Stimulated activated memory B cell treated with anti-CD40 and anti-IgM and Interleukin-4, amounts not matched to agents 10 μg/mL and 1 μg/mL and 100 μg/mL, for 72 hours (primary cell): ENCODE measurements around the gene MAP6.

Source experiments
- ATAC-seq: fragments of 150-1000 bp; cut with Tn5 transposase; 2 replicates; pipeline ENCODE4 v1.10.0; 2021
- H3K27ac Mint-ChIP-seq: one replicate; pipeline ENCODE4 v1.8.0; 2022; ENCODE audit warnings: mild to moderate bottlenecking, mixed read lengths
- H3K27me3 Mint-ChIP-seq: one replicate; pipeline ENCODE4 v1.8.0; 2022; ENCODE audit warnings: mixed read lengths
- H3K36me3 Mint-ChIP-seq: one replicate; pipeline ENCODE4 v1.8.0; 2022; ENCODE audit warnings: mixed read lengths
- H3K4me1 Mint-ChIP-seq: one replicate; pipeline ENCODE4 v1.8.0; 2022; ENCODE audit warnings: mixed read lengths
- H3K4me3 Mint-ChIP-seq: one replicate; pipeline ENCODE4 v1.8.0; 2022; ENCODE audit warnings: mild to moderate bottlenecking, moderate library complexity, mixed read lengths
- H3K9me3 Mint-ChIP-seq: one replicate; pipeline ENCODE4 v1.8.0; 2022; ENCODE audit warnings: mixed read lengths

The MAP6 gene

GRCh38 chr11:75563978-75564552 lies 104.8 kb downstream of the MAP6 start:
- no peak for ATAC-seq
- Mint-ChIP-seq H3K4me3 (peak overlapping the region; percentile 96), H3K27ac (peak overlapping the region; percentile 92), H3K27me3 (peaks cover 10% of the 10 kb centered on the region), H3K9me3 (no peaks in the 10 kb centered on the region), H3K4me1 (peaks cover 26% of the 10 kb centered on the region), H3K36me3 (peaks cover 13% of the 10 kb centered on the region)

- Mint-ChIP-seq H3K27ac (peak overlapping the region; percentile 92), H3K4me1 (peaks cover 26% of the 10 kb centered on the region), H3K36me3 (peaks cover 8% of the 10 kb centered on the region), H3K4me3 (peak overlapping the region; percentile 96), H3K9me3 (no peaks in the 10 kb centered on the region), H3K27me3 (peaks cover 10% of the 10 kb centered on the region)
- ATAC-seq, result no peak
Observed at GRCh38 chr11:75563501-75563977, 105.3 kb downstream of the MAP6 start.

- H3K4me1 Mint-ChIP-seq, result peaks cover 26% of the 10 kb centered on the region
- no peaks in the 10 kb centered on the region for H3K9me3 Mint-ChIP-seq
Observed at GRCh38 chr11:75562836-75563484, 105.9 kb downstream of the MAP6 start.

GRCh38 chr11:75562048-75562835 lies 106.6 kb downstream of the MAP6 start, which contains the start of gene SERPINH1:
TSS of gene SERPINH1 (plus strand) at chr11:75562253. CDS start at chr11:75566350, 4,097 bp downstream.
- peak; percentile 82 for ATAC-seq

More at GRCh38 chr11:75562836-75563484, 105.9 kb downstream of the MAP6 start:
- Mint-ChIP-seq H3K4me3 (peak overlapping the region; percentile 96), H3K27me3 (peaks cover 10% of the 10 kb centered on the region), H3K27ac (peak overlapping the region; percentile 92), H3K36me3 (peaks cover 2% of the 10 kb centered on the region)
- ATAC-seq, result no peak

GRCh38 chr11:75561426-75562047 lies 107.3 kb downstream of the MAP6 start:
- peaks cover 26% of the 10 kb centered on the region for H3K4me1 Mint-ChIP-seq
- H3K36me3 Mint-ChIP-seq, result no peaks in the 10 kb centered on the region
- H3K27me3 Mint-ChIP-seq, result peaks cover 21% of the 10 kb centered on the region
- H3K27ac Mint-ChIP-seq, result peak overlapping the region; percentile 92
- peak overlapping the region; percentile 96 for H3K4me3 Mint-ChIP-seq
- ATAC-seq, result no peak
- H3K9me3 Mint-ChIP-seq, result no peaks in the 10 kb centered on the region

More at GRCh38 chr11:75562048-75562835, 106.6 kb downstream of the MAP6 start, which contains the start of gene SERPINH1:
- peaks cover 26% of the 10 kb centered on the region for H3K4me1 Mint-ChIP-seq
- H3K9me3 Mint-ChIP-seq, result no peaks in the 10 kb centered on the region
- H3K27me3 Mint-ChIP-seq, result peaks cover 14% of the 10 kb centered on the region
- peak within 1 kb of the TSS; percentile 96 for H3K4me3 Mint-ChIP-seq
- no peaks in the 10 kb centered on the region for H3K36me3 Mint-ChIP-seq
- peak within 1 kb of the TSS; percentile 92 for H3K27ac Mint-ChIP-seq

GRCh38 chr11:75560644-75561043 lies 108.2 kb downstream of the MAP6 start:
- no peak for ATAC-seq
- Mint-ChIP-seq H3K4me3 (peak overlapping the region; percentile 11), H3K4me1 (peaks cover 26% of the 10 kb centered on the region), H3K27ac (no peak overlapping the region), H3K9me3 (no peaks in the 10 kb centered on the region), H3K36me3 (no peaks in the 10 kb centered on the region), H3K27me3 (peaks cover 22% of the 10 kb centered on the region)

GRCh38 chr11:75558939-75559843 lies 109.6 kb downstream of the MAP6 start:
- Mint-ChIP-seq H3K4me3 (no peak overlapping the region), H3K27ac (no peak overlapping the region), H3K36me3 (no peaks in the 10 kb centered on the region), H3K4me1 (peaks cover 26% of the 10 kb centered on the region), H3K27me3 (peaks cover 35% of the 10 kb centered on the region), H3K9me3 (no peaks in the 10 kb centered on the region)
- ATAC-seq, result no peak

GRCh38 chr11:75557666-75558494 lies 111.0 kb downstream of the MAP6 start:
- H3K4me1 Mint-ChIP-seq, result peaks cover 16% of the 10 kb centered on the region
- H3K9me3 Mint-ChIP-seq, result no peaks in the 10 kb centered on the region
- H3K27ac Mint-ChIP-seq, result no peak overlapping the region
- no peaks in the 10 kb centered on the region for H3K36me3 Mint-ChIP-seq
- ATAC-seq, result no peak
- peaks cover 35% of the 10 kb centered on the region for H3K27me3 Mint-ChIP-seq
- no peak overlapping the region for H3K4me3 Mint-ChIP-seq

GRCh38 chr11:75556275-75556674 lies 112.6 kb downstream of the MAP6 start:
- Mint-ChIP-seq H3K27ac (no peak overlapping the region), H3K4me1 (no peaks in the 10 kb centered on the region), H3K9me3 (no peaks in the 10 kb centered on the region), H3K27me3 (peaks cover 25% of the 10 kb centered on the region), H3K4me3 (no peak overlapping the region), H3K36me3 (no peaks in the 10 kb centered on the region)
- no peak for ATAC-seq

GRCh38 chr11:75555079-75555811 lies 113.6 kb downstream of the MAP6 start:
- Mint-ChIP-seq H3K27ac (no peak overlapping the region), H3K4me3 (no peak overlapping the region), H3K9me3 (no peaks in the 10 kb centered on the region), H3K36me3 (no peaks in the 10 kb centered on the region), H3K4me1 (no peaks in the 10 kb centered on the region), H3K27me3 (peaks cover 24% of the 10 kb centered on the region)
- no peak for ATAC-seq

GRCh38 chr11:75554258-75555022 lies 114.4 kb downstream of the MAP6 start:
- no peaks in the 10 kb centered on the region for H3K4me1 Mint-ChIP-seq
- ATAC-seq, result peak; percentile 13
- H3K36me3 Mint-ChIP-seq, result no peaks in the 10 kb centered on the region
- H3K27ac Mint-ChIP-seq, result no peak overlapping the region
- no peak overlapping the region for H3K4me3 Mint-ChIP-seq
- peaks cover 24% of the 10 kb centered on the region for H3K27me3 Mint-ChIP-seq
- no peaks in the 10 kb centered on the region for H3K9me3 Mint-ChIP-seq

GRCh38 chr11:75553889-75554257 lies 115.0 kb downstream of the MAP6 start:
- H3K4me1 Mint-ChIP-seq, result no peaks in the 10 kb centered on the region

More at GRCh38 chr11:75553889-75554257, 115.0 kb downstream of the MAP6 start:
- H3K36me3 Mint-ChIP-seq, result no peaks in the 10 kb centered on the region
- H3K27ac Mint-ChIP-seq, result no peak overlapping the region
- peaks cover 24% of the 10 kb centered on the region for H3K27me3 Mint-ChIP-seq
- no peak overlapping the region for H3K4me3 Mint-ChIP-seq
- ATAC-seq, result no peak
- no peaks in the 10 kb centered on the region for H3K9me3 Mint-ChIP-seq
